Measurements from ENCODE around the gene YEATS4. TPM values are rescaled to one million over a fixed set of nuclear protein-coding genes. Genes with fewer than 3 reads are reported as not detected.

The YEATS4 gene
- total and polyA plus RNA-seq, 4 donors: 9.9 to 23.8 (median 15.5) TPM

DNA sequence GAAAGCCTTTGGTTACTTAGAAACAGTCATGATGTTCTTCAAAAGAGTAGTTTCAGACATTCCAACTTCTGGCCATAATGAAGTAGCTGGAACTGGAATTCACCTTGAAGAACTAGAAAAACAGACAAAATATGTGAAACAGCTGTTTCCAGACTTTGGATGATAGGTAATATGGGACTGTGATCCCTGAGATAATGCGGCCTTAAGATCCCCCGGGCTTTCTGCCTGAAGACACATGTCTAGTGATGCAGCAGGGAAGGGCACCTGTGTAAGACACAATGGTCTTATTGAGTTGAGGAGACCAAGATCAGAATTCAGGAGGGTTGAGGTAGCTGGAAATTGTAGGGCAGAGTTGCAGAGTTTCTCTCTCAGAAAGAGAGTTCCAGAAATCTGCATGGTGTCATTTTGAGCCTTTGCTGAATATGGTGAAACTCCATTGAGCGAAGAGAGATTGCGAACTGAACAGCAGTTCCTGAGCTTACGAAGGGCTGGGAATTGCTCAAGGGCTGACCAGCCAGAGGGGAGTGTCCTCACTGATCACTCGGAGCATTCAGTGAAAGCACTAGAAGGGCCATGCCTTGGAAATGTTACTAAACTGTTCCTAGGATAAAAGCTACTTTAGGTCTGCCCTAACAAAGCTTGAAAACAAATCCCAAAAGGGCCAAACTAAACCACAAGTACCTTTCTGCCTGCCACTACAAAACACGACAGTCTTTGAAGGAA, 69.0 kb downstream of the YEATS4 start:
- WGBS: 87% methylated on average over 7 of the region's 7 CpGs
- H3K4me1 ChIP-seq (ENCODE audit: control insufficient read depth in 4 of 4, insufficient read depth in 4 of 4, low read length in 3 of 4): peaks cover 3 to 12% (median 6%) of the 10 kb centered on the region in 4 donors

DNA sequence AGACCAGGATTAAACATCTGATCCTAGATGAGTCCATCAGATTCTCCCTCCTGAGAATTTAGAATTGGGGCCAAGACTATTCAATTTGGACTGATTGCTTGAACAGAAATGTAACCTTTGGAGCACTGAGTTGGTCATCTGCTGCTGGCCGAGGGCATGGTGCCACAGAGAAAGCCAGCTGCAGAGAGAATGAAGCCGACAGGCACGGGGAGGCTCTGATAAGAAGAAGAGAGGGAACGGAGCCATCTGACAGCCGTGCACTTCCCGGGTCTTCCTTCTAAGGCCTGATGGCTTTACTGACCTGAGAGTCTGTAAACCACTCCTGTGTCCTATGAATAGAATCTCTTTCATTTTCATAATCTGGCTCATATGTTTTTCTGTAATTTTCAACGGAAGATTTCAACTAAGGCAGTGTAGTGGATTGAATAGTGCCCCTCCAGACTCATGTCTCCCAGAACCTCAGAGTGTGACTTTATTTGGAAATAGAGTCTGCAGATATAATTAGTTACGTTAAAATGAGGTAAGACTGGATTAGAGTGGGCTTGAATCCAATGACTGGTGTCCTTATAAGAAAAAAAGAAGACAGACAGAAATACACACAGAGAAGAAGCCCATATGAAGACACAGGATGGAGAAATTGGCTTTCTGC, 71.5 kb downstream of the YEATS4 start:
- TF ChIP-seq HNF4A (conservative IDR thresholded peaks at IDR 0.05): peak; percentile 61 to 64
- peak; percentile 39 for TF ChIP-seq YY1 (IDR thresholded peaks at IDR 0.05)
- no peak for TF ChIP-seq JUND (IDR thresholded peaks at IDR 0.05)
- TF ChIP-seq, protein P1, sequence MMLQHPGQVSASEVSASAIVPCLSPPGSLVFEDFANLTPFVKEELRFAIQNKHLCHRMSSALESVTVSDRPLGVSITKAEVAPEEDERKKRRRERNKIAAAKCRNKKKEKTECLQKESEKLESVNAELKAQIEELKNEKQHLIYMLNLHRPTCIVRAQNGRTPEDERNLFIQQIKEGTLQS (IDR thresholded peaks at IDR 0.05): no peak
- TF ChIP-seq RAD21 (IDR thresholded peaks at IDR 0.05): peak in 1 of 2 donors; percentile 14
- TF ChIP-seq SP1 (IDR thresholded peaks at IDR 0.05): peak; percentile 11
- peak; percentile 15 for TF ChIP-seq HNF4G (IDR thresholded peaks at IDR 0.05)
- Histone ChIP-seq H3K9ac (ENCODE audit: low read depth in 1 of 2, low read length in 2 of 2) (no peak overlapping the region), H3K9me3 (ENCODE audit: control insufficient read depth in 4 of 4, low read length in 3 of 4) (no peaks in the 10 kb centered on the region), H3K36me3 (ENCODE audit: control insufficient read depth in 4 of 4, insufficient read depth in 3 of 4, low read depth in 1 of 4, low read length in 3 of 4) (no peaks in the 10 kb centered on the region), H3K4me3 (ENCODE audit: low read depth in 1 of 3, low read length in 3 of 3) (no peak overlapping the region), H3K4me1 (ENCODE audit: control insufficient read depth in 4 of 4, insufficient read depth in 4 of 4, low read length in 3 of 4) (peaks cover 3 to 12% (median 6%) of the 10 kb centered on the region in 4 donors), H3K27ac (ENCODE audit: low read depth in 1 of 2, low read length in 2 of 2) (no peak overlapping the region), H3K27me3 (ENCODE audit: control insufficient read depth in 4 of 4, insufficient read depth in 4 of 4, low read length in 3 of 4) (no peaks in the 10 kb centered on the region)
- WGBS: 42% methylated on average over 8 of the region's 8 CpGs
- DNase-seq (ENCODE audit: low spot score): no peak

More for the DNA sequence above, 69.0 kb downstream of the YEATS4 start:
- Histone ChIP-seq H3K27me3 (ENCODE audit: control insufficient read depth in 4 of 4, insufficient read depth in 4 of 4, low read length in 3 of 4) (no peaks in the 10 kb centered on the region), H3K27ac (ENCODE audit: low read depth in 1 of 2, low read length in 2 of 2) (no peak overlapping the region), H3K4me3 (ENCODE audit: low read depth in 1 of 3, low read length in 3 of 3) (no peak overlapping the region), H3K9me3 (ENCODE audit: control insufficient read depth in 4 of 4, low read length in 3 of 4) (no peaks in the 10 kb centered on the region), H3K9ac (ENCODE audit: low read depth in 1 of 2, low read length in 2 of 2) (no peak overlapping the region), H3K36me3 (ENCODE audit: control insufficient read depth in 4 of 4, insufficient read depth in 3 of 4, low read depth in 1 of 4, low read length in 3 of 4) (no peaks in the 10 kb centered on the region)
- DNase-seq (ENCODE audit: low spot score): no peak
- TF ChIP-seq, protein P2, sequence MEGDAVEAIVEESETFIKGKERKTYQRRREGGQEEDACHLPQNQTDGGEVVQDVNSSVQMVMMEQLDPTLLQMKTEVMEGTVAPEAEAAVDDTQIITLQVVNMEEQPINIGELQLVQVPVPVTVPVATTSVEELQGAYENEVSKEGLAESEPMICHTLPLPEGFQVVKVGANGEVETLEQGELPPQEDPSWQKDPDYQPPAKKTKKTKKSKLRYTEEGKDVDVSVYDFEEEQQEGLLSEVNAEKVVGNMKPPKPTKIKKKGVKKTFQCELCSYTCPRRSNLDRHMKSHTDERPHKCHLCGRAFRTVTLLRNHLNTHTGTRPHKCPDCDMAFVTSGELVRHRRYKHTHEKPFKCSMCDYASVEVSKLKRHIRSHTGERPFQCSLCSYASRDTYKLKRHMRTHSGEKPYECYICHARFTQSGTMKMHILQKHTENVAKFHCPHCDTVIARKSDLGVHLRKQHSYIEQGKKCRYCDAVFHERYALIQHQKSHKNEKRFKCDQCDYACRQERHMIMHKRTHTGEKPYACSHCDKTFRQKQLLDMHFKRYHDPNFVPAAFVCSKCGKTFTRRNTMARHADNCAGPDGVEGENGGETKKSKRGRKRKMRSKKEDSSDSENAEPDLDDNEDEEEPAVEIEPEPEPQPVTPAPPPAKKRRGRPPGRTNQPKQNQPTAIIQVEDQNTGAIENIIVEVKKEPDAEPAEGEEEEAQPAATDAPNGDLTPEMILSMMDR (IDR thresholded peaks at IDR 0.05; ENCODE audit: low read depth, low read length, missing input control): no peak
- TF ChIP-seq TAF1 (conservative IDR thresholded peaks at IDR 0.05): no peak
- no peak for TF ChIP-seq HNF4G (IDR thresholded peaks at IDR 0.05)

DNA sequence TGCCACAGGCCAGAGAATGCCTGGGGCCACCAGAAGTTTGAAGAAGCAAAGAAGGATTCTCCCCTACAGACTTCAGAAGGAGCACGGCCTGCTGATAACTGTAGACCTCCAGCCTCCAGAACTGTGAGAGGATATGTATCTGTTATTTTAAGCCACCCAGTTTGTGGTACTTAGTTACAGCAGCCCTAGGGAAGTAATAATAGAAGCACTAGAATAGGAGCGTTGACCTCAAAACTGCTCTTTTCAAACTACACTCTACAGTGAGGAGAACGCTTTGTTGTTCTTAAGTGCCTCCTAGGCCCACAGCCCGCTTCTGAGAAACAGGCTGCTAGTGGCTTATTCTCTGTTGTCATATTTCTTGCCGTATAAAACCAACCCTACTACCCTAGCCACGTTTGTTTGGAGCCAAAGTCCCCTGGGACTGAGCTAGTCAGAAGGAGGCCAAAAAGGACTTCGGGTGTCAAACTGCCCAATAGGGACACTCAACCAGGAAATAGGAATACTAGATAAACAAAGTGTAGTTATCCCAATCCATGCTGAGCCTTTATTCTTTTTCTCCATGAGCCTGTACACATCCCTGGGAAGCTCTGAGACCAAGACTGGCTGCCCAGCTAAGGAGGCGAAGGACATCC, 72.2 kb downstream of the YEATS4 start:
- Histone ChIP-seq H3K27me3 (ENCODE audit: control insufficient read depth in 4 of 4, insufficient read depth in 4 of 4, low read length in 3 of 4) (no peaks in the 10 kb centered on the region), H3K9me3 (ENCODE audit: control insufficient read depth in 4 of 4, low read length in 3 of 4) (no peaks in the 10 kb centered on the region), H3K4me1 (ENCODE audit: control insufficient read depth in 4 of 4, insufficient read depth in 4 of 4, low read length in 3 of 4) (peaks cover 3 to 12% (median 6%) of the 10 kb centered on the region in 4 donors), H3K9ac (ENCODE audit: low read depth in 1 of 2, low read length in 2 of 2) (no peak overlapping the region), H3K4me3 (ENCODE audit: low read depth in 1 of 3, low read length in 3 of 3) (no peak overlapping the region), H3K36me3 (ENCODE audit: control insufficient read depth in 4 of 4, insufficient read depth in 3 of 4, low read depth in 1 of 4, low read length in 3 of 4) (no peaks in the 10 kb centered on the region), H3K27ac (ENCODE audit: low read depth in 1 of 2, low read length in 2 of 2) (no peak overlapping the region)
- TF ChIP-seq HNF4G (IDR thresholded peaks at IDR 0.05): no peak
- TF ChIP-seq, protein P1 (IDR thresholded peaks at IDR 0.05): no peak
- no peak for TF ChIP-seq NR2F2 (IDR thresholded peaks at IDR 0.05)
- TF ChIP-seq, protein P3, sequence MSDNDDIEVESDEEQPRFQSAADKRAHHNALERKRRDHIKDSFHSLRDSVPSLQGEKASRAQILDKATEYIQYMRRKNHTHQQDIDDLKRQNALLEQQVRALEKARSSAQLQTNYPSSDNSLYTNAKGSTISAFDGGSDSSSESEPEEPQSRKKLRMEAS (IDR thresholded peaks at IDR 0.05): no peak
- TF ChIP-seq EGR1 (IDR thresholded peaks at IDR 0.05; ENCODE audit: low read depth in 2 of 2): no peak
- no peak for TF ChIP-seq HNF4A (conservative IDR thresholded peaks at IDR 0.05)
- no peak for TF ChIP-seq GABPA (IDR thresholded peaks at IDR 0.05 in 1 of 2, conservative IDR thresholded peaks at IDR 0.05 in 1 of 2)
- no peak for TF ChIP-seq TAF1 (conservative IDR thresholded peaks at IDR 0.05)
- TF ChIP-seq JUND (IDR thresholded peaks at IDR 0.05): no peak
- no peak for TF ChIP-seq SP1 (IDR thresholded peaks at IDR 0.05)
- TF ChIP-seq RXRA (IDR thresholded peaks at IDR 0.05): no peak
- TF ChIP-seq, protein P2 (IDR thresholded peaks at IDR 0.05; ENCODE audit: low read depth, low read length, missing input control): no peak
- no peak for TF ChIP-seq FOXA2 (IDR thresholded peaks at IDR 0.05)
- DNase-seq (ENCODE audit: low spot score): no peak
- WGBS: 64% methylated on average over 8 of the region's 8 CpGs

Measured in liver (tissue), 9 donors.